G401.6 (cell line): ENCODE results near the gene CARMIL1.
"Not testable (repeated sequence)": the region's sequence is repeated elsewhere in the genome, so short reads cannot be mapped to it uniquely, and the experiment has no call there.

Source experiments
- FAIRE-seq: peaks from 2 replicates; lab custom pipeline; 2012; peaks lifted over from hg19 to GRCh38; lab: Jason Lieb, UNC

The CARMIL1 gene

DNA sequence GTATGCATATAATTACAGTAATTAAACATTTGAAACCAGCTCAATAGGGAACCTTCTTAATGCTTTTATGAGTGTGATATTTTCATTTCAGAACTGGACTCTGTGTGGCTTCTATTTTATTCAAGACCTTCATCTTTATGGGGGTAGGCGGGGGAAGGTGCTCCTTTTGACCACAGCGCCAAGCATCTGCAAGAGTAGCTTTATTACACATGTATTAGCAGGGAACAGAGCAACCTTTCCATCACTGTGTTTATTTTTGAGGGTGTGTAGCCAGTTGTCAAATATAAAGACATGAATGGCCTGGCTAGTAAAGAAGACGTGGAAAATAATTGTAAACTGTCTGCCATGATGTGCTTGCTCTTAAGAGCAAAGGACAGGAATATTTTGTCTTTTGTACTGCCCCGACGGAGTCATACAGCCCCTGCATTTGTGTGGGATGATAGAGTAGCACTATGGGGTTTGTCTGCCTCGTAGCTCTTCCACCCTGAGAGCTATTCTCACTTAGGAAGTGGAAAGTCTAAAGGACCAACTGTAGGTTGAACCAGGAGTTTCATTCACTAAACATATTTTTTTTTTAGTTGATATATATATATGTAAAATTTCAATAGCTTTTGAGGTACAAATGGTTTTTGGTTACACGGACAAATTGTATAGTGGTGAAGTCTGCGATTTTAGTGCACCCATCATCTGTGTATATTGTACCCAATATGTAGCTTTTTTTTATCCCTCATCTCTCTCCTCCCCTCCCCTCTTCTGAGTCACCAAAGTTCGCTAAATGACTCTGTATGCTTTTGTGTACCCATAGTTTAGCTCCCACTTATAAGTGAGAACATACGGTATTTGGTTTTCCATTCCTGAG lies 91.2 kb downstream of the CARMIL1 start:
- FAIRE-seq = no peak

DNA sequence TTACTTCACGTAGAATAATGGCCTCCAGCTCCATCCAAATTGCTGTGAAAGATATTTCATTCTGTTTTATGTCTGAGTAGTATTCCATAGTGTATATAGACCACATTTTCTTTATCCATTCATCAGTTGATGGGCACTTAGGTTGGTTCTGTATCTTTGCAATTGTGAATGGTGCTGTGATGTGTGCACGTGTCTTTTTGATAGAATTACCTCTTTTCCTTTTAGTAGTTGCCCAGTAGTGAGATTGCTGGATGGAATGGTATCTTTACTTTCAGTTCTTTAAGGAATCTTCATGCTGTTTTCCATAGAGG lies 91.8 kb downstream of the CARMIL1 start:
- no peak for FAIRE-seq

DNA sequence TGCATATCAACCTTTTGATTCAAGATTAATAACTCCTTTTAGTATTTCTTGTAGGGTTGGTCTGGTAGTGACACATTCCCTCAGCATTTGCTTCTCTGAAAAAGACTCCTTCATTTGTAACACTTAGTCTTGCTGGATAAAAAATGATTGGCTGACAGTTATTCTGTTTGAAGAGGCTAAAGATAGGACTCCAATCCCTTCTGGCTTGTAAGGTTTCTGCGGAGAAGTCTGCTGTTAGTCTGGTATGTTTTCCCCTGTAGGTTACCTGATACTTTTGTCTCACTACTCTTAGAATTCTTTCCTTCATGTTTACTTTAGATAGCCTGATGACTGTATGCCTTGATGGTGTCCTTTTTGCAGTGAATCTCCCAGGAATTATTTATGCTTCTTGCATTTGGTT lies 96.0 kb downstream of the CARMIL1 start:
- FAIRE-seq = no peak

DNA sequence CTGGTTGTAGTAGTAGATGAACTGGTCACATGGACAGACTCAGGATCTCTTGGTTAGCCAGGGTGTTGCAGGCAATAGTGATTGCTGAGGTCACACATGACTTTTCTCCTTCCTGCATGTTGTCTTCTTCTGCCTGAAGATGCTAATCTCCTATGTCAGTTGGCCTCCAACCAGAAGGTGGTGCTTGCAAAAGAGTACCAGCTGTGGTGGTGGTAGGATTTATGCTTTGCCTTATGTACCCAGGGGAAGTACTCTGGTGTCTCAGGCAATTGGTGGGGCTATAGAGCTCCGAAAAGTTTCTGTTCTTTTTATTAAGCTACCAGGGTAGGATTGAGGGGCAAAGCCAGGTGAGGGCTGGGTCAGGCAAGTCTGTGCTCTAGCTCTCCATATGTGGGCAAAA lies 98.5 kb downstream of the CARMIL1 start:
- no peak for FAIRE-seq

DNA sequence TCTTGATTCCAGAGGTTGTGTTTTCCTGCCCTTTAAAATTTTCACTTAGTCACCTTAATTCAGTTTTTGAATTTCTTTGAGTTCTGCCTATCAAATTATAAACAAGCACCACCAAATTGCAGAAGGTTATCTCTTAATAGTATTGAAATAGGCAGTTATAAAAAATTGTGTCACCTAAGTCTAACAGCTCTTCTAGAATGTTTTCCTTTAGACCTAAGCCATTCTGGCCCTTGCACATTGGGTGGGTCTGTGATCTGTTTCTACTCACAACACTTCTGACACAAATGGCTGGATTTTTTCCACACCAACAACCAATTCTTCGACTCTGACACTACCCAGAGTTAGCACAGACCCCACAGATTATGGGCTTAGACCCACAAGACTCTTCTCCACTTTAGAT lies 101.9 kb downstream of the CARMIL1 start:
- FAIRE-seq = no peak

- FAIRE-seq = not testable (repeated sequence)
These were observed 103.3 kb downstream of the CARMIL1 start for GRCh38 chr6:25382476-25382875.

DNA sequence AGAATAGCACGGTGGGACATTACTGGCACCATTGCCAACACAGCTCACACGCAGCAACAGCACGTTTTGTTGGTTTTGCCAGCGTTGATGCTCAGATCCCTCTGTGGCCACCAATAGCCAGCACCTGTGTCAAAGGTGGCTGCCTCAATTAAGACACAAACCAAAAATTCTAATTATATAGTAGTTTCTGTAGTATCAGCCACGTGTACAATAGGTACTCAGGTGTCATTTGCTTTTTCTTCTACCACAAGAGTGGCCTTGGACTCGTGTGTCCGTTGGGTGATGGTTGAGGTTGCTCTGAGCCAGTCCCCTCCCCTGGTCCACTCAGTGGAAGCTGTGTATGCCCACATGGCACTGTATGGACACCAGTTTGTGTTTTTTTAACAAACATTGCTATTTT lies 105.1 kb downstream of the CARMIL1 start:
- no peak for FAIRE-seq

GRCh38 chr6:25384967-25385366 lies 105.8 kb downstream of the CARMIL1 start:
- no peak for FAIRE-seq

- no peak for FAIRE-seq
These were observed 108.3 kb downstream of the CARMIL1 start for GRCh38 chr6:25387483-25387882.

- no peak for FAIRE-seq
These were observed 108.7 kb downstream of the CARMIL1 start for GRCh38 chr6:25387911-25388310.

DNA sequence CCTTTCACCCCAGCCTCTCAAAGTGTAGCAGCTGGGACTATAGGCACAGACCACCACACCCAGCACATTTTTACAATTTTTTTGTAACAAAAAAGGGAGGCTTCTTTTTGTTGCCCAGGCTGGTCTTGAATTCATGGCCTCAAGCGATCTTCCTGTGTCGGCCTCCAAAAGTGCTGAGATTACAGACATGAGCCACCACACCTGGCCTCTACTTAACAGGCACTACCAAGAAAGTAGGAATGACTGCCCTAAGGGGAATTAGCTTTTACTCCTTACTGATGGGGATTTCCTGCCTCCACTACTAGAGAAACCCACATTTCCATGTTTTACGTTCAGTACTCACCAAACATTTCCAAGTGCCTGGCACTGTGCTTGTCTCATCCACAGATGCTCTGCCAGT lies 109.6 kb downstream of the CARMIL1 start:
- no peak for FAIRE-seq

- FAIRE-seq = no peak
These were observed 110.3 kb downstream of the CARMIL1 start for GRCh38 chr6:25389471-25389870.

- no peak for FAIRE-seq
These were observed 113.2 kb downstream of the CARMIL1 start for GRCh38 chr6:25392372-25392771.

DNA sequence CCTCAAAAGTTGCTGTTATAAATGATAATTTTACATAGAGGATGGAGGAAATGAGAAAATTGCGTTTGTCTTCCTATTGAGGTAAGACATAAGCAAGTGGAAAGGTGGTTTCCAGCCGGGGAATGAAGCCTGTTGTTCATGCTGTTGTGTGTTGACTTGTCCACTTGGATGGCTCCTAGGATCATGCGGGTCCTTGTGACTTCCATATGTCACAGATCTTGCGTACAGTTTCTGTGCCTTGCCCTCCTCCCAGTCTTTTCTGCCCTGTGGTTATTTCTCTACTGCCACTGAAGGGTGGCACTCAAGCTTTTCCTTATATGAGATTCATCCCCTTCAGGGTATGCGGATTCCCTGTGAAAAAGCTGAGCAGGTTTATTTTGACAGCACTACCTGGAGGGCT lies 116.6 kb downstream of the CARMIL1 start:
- no peak for FAIRE-seq

DNA sequence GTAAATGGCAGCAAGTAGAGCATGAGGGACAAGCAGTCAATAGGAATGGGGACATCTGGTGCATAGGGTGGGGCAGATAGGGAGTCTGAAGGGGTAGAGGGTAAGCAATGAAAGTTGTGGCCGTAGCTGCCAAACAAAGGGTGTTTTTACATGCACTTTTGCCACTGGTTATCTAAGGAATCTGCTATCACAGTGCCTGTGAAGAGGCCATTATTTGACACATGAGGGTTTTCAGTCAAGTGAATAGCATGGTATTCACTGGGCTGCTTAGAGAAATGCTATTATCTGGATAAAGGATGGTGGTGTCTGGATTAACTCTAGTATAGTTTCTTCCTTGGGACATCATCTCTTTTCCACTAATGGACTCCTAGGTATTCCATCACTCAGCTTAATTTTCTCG lies 118.2 kb downstream of the CARMIL1 start:
- FAIRE-seq = no peak

GRCh38 chr6:25399885-25400284 lies 120.7 kb downstream of the CARMIL1 start:
- FAIRE-seq = no peak

GRCh38 chr6:25401711-25402110 lies 122.5 kb downstream of the CARMIL1 start:
- FAIRE-seq = no peak

DNA sequence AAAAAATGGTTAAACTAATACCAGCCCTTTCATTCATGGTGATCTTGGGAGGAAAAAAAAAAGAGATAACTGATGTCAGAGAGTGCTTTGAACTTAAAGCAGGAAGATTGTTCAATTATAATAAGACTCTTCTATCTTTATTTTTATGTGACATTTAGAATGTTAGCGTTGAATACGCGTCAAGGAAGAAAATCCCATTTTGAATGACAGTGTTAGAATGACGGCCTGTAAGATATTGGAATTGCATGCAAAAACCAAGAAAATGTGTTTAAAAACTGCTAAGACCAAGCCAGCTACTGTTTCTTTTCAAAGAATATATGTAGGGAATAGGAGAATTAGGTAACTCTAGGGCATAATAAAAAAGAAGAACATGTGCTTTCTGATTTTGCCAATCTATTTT lies 123.0 kb downstream of the CARMIL1 start:
- FAIRE-seq = no peak

- FAIRE-seq = no peak
These were observed 124.0 kb downstream of the CARMIL1 start for GRCh38 chr6:25403150-25403549.

- no peak for FAIRE-seq
These were observed 124.9 kb downstream of the CARMIL1 start for GRCh38 chr6:25404091-25404490.

DNA sequence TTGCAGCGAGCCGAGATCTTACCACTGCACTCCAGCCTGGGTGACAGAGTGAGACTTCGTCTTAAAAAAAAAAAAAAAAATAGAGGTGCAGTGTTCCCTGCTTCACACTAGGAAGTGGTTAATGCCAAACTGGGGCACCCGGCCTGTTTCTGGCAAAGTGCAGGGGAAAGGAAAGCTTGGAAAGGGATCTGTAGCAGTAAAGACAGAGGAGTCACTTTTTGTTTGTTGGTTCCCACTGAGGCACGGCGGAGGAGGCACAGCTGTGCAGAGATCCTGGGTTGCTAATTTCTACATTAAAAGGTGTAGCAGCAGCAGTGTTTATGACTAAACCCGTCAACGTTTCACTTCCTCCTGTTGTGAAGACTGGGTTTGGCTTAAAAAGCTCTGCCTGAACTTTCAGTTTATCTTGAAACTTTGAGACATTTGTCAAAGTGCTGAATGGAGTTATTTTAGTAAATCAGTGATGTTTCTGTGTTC lies 125.6 kb downstream of the CARMIL1 start:
- no peak for FAIRE-seq

GRCh38 chr6:25405442-25405841 lies 126.3 kb downstream of the CARMIL1 start:
- no peak for FAIRE-seq

DNA sequence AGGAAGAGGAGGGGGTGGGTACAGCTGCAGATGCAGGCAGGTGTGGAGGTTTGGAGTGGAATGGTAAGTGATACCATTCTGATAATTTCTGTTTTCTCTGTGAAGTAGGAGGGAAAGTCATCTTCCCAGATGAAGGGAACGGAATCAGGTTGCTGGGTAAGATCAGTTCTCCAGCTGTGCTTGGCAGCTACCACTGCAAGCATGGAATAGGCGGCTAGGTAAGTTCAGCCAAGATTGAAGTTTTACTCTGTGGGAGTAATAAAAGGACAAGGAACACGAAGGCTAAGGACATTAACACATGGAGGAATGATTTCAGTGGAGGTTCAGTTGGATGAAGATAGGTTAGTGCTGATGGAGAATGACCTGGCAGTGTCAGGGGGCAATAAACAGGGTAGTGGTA lies 128.3 kb downstream of the CARMIL1 start:
- no peak for FAIRE-seq

DNA sequence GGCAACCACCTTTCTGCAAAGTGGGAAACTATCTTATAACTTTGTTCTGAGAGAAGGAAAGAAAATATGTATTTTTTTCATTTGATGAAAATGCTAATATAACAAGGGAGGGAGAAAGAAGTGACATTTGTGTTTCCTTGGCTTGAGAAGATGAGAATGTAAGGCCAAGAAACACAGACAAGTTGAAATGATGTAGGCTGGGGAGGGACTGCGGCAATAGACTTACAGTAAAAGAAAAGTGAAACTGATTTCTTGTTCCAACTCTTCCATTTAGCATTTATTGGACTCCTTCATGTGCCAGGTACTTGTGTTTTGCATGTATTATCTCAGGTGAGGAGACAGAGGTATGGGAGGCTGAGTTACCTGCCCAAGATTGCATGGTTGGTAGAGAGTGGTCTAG lies 130.9 kb downstream of the CARMIL1 start:
- no peak for FAIRE-seq
